Kidney epithelial cell (primary cell): ENCODE data around the gene TRAPPC2. TPM values are rescaled to one million over a fixed set of nuclear protein-coding genes. Genes with fewer than 3 reads are reported as not detected.

Experiments used
- DNase-seq: peaks from one replicate; pipeline ENCODE4 v3.0.0-alpha.2; 2010; ENCODE audit warnings: low read depth
- H3K27me3 ChIP-seq: 2 replicates; pipeline ENCODE4 v1.6.0; 2011; ENCODE audit warnings: low read length; ENCODE audit not compliant: control insufficient read depth, insufficient read depth
- H3K36me3 ChIP-seq: 2 replicates; pipeline ENCODE4 v1.5.1; 2011; ENCODE audit warnings: low read length; ENCODE audit not compliant: control insufficient read depth, insufficient read depth
- H3K4me3 ChIP-seq: 2 replicates; pipeline ENCODE4 v1.5.1; 2011; ENCODE audit warnings: low read depth, mild to moderate bottlenecking, control low read depth, low read length
- total RNA-seq: library from RNA; depleted of rRNA; stranded (reverse); fragments of >200 nt; gene quantifications from 2 replicates; pipeline ENCODE4 v1.2.3, GENCODE V29; 2015
- TF ChIP-seq, protein P1 (sequence below): IDR thresholded peaks from 2 replicates; pipeline ENCODE4 v1.5.1; 2011; ENCODE audit warnings: mild to moderate bottlenecking, moderate library complexity, low read length, control low read depth, inconsistent platforms; ENCODE audit not compliant: insufficient read depth, poor library complexity, severe bottlenecking

TRAPPC2 gene
- total RNA-seq, 1 donor from 2014 or later, result 19.7 TPM

DNA sequence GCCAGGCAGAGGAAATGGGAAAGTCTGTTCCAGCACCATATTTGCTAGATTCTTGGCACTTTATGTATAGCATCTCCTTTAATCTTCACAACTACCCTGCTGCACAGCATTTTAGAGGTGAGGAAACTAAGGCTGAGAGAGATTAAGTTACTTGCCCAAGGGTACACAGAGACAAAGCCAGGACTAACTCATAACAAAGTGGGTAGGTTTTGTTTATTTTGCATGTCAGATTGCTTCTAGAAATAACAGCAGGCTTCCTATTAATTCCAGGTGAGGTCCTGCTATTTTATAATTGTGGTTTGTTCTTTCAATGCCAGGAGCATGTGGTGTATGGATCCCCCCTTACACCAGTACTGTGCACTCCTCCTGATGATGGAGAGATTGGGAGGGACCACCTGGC is 66.5 kb downstream of the TRAPPC2 start:
- H3K27me3 ChIP-seq, result peaks cover 3% of the 10 kb centered on the region
- H3K36me3 ChIP-seq, result no peaks in the 10 kb centered on the region
- DNase-seq, result no peak
- H3K4me3 ChIP-seq, result no peak overlapping the region
- TF ChIP-seq, protein P1, sequence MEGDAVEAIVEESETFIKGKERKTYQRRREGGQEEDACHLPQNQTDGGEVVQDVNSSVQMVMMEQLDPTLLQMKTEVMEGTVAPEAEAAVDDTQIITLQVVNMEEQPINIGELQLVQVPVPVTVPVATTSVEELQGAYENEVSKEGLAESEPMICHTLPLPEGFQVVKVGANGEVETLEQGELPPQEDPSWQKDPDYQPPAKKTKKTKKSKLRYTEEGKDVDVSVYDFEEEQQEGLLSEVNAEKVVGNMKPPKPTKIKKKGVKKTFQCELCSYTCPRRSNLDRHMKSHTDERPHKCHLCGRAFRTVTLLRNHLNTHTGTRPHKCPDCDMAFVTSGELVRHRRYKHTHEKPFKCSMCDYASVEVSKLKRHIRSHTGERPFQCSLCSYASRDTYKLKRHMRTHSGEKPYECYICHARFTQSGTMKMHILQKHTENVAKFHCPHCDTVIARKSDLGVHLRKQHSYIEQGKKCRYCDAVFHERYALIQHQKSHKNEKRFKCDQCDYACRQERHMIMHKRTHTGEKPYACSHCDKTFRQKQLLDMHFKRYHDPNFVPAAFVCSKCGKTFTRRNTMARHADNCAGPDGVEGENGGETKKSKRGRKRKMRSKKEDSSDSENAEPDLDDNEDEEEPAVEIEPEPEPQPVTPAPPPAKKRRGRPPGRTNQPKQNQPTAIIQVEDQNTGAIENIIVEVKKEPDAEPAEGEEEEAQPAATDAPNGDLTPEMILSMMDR, result no peak

DNA sequence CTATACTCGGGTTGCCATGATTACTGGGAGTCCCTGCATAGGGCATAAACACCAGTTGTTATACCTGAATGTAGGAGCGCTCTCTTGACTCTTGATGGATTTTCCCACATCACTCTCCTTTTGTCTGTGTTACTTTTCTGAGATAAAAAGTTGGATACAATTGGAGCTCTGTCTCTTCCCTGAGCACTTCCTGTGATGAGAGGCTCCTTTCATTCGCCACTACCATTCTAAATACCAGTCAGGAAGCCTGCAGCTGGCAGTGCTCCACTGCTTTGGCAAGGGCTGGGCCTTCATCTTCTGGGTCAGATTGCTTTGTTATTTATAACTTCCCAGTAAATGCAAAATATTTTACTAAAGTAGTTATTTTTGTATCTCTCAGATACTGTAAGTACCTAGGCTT is 67.6 kb downstream of the TRAPPC2 start:
- H3K4me3 ChIP-seq, result no peak overlapping the region
- TF ChIP-seq, protein P1, result no peak
- no peak for DNase-seq

GRCh38 chrX:13664020-13664419 is 70.4 kb downstream of the TRAPPC2 start:
- TF ChIP-seq, protein P1, result no peak
- H3K36me3 ChIP-seq, result no peaks in the 10 kb centered on the region
- no peak overlapping the region for H3K4me3 ChIP-seq
- peaks cover 3% of the 10 kb centered on the region for H3K27me3 ChIP-seq
- DNase-seq, result no peak

More for the DNA sequence above, 67.6 kb downstream of the TRAPPC2 start:
- Histone ChIP-seq H3K27me3 (peaks cover 3% of the 10 kb centered on the region), H3K36me3 (no peaks in the 10 kb centered on the region)

GRCh38 chrX:13662355-13662791 is 72.0 kb downstream of the TRAPPC2 start:
- DNase-seq, result no peak
- Histone ChIP-seq H3K27me3 (peaks cover 3% of the 10 kb centered on the region), H3K4me3 (no peak overlapping the region), H3K36me3 (no peaks in the 10 kb centered on the region)
- TF ChIP-seq, protein P1, result no peak

Other genes with a start within 250 kb of the TRAPPC2 start
- gene EGFL6, start 165.0 kb downstream of the TRAPPC2 start, total RNA-seq, result 1.4 and 2.3 TPM in 2 replicates
- 3.3 and 4.1 TPM in 2 replicates for gene TCEANC, start 81.5 kb downstream of the TRAPPC2 start, total RNA-seq
- gene RAB9A, start 45.5 kb downstream of the TRAPPC2 start, total RNA-seq, result 30.5 and 39.0 TPM in 2 replicates
- 15.7 and 16.1 TPM in 2 replicates for gene OFD1, start 128 bp upstream of the TRAPPC2 start, total RNA-seq
- 0.89 and 4.3 TPM in 2 replicates for gene GPM6B, start 82.5 kb upstream of the TRAPPC2 start, total RNA-seq